ENCODE measurements around the gene UQCC5. TPM values are rescaled to one million over a fixed set of nuclear protein-coding genes. Genes with fewer than 3 reads are reported as not detected.

UQCC5 gene
- total RNA-seq, 2 donors from 2014 or later, result 9.0 to 11.3 TPM

GRCh38 chr3:52509753-52510328 lies 26.6 kb upstream of the UQCC5 start:
- H3K9me3 ChIP-seq, result no peaks in the 10 kb centered on the region
- H3K4me1 ChIP-seq, result no peaks in the 10 kb centered on the region
- H3K27me3 ChIP-seq, result no peaks in the 10 kb centered on the region
- intact Hi-C loops (cut with DNase I), result no loop called here
- no peak overlapping the region for H3K27ac ChIP-seq
- no peak overlapping the region for H3K9ac ChIP-seq (ENCODE audit: low read depth in 2 of 2, low read length in 2 of 2)
- no peak for TF ChIP-seq CTCF (IDR thresholded peaks at IDR 0.05)
- no peaks in the 10 kb centered on the region for H3K36me3 ChIP-seq
- no peak for DNase-seq
- no peak overlapping the region for H3K4me3 ChIP-seq

GRCh38 chr3:52511509-52511908 lies 24.9 kb upstream of the UQCC5 start:
- TF ChIP-seq CTCF (IDR thresholded peaks at IDR 0.05), result no peak
- Histone ChIP-seq H3K4me1 (no peaks in the 10 kb centered on the region), H3K9me3 (no peaks in the 10 kb centered on the region), H3K27ac (no peak overlapping the region), H3K9ac (ENCODE audit: low read depth in 2 of 2, low read length in 2 of 2) (no peak overlapping the region), H3K36me3 (no peaks in the 10 kb centered on the region), H3K27me3 (no peaks in the 10 kb centered on the region), H3K4me3 (no peak overlapping the region)
- intact Hi-C loops (cut with DNase I), result no loop called here
- no peak for DNase-seq

GRCh38 chr3:52512105-52512504 lies 24.3 kb upstream of the UQCC5 start:
- DNase-seq, result no peak

GRCh38 chr3:52512727-52513126 lies 23.7 kb upstream of the UQCC5 start:
- H3K27ac ChIP-seq, result no peak overlapping the region
- no peaks in the 10 kb centered on the region for H3K36me3 ChIP-seq
- H3K4me3 ChIP-seq, result no peak overlapping the region
- no peak for DNase-seq
- H3K4me1 ChIP-seq, result no peaks in the 10 kb centered on the region
- H3K9me3 ChIP-seq, result no peaks in the 10 kb centered on the region
- no peak overlapping the region for H3K9ac ChIP-seq (ENCODE audit: low read depth in 2 of 2, low read length in 2 of 2)
- no peak for TF ChIP-seq CTCF (IDR thresholded peaks at IDR 0.05)
- intact Hi-C loops (cut with DNase I), result no loop called here
- H3K27me3 ChIP-seq, result no peaks in the 10 kb centered on the region

More at GRCh38 chr3:52512105-52512504, 24.3 kb upstream of the UQCC5 start:
- Histone ChIP-seq H3K36me3 (no peaks in the 10 kb centered on the region), H3K4me3 (no peak overlapping the region), H3K4me1 (no peaks in the 10 kb centered on the region), H3K27ac (no peak overlapping the region), H3K9ac (ENCODE audit: low read depth in 2 of 2, low read length in 2 of 2) (no peak overlapping the region), H3K9me3 (no peaks in the 10 kb centered on the region), H3K27me3 (no peaks in the 10 kb centered on the region)
- intact Hi-C loops (cut with DNase I), result no loop called here
- no peak for TF ChIP-seq CTCF (IDR thresholded peaks at IDR 0.05)

- no peaks in the 10 kb centered on the region for H3K36me3 ChIP-seq
- no peaks in the 10 kb centered on the region for H3K27me3 ChIP-seq
- DNase-seq, result no peak
- H3K27ac ChIP-seq, result no peak overlapping the region
- H3K9ac ChIP-seq (ENCODE audit: low read depth in 2 of 2, low read length in 2 of 2), result no peak overlapping the region
- intact Hi-C loops (cut with DNase I), result no loop called here
- no peaks in the 10 kb centered on the region for H3K4me1 ChIP-seq
- no peak for TF ChIP-seq CTCF (IDR thresholded peaks at IDR 0.05)
- no peak overlapping the region for H3K4me3 ChIP-seq
- no peaks in the 10 kb centered on the region for H3K9me3 ChIP-seq
Measured at GRCh38 chr3:52513281-52513680, 23.1 kb upstream of the UQCC5 start.

All from colonic mucosa (tissue), 4 donors.